HG03139 (cell line): ENCODE results near the gene MGMT.

Experiments
- ATAC-seq: cut with Tn5 transposase; IDR thresholded peaks from one replicate; pipeline ENCODE4 v1.9.1; 2021; ENCODE audit not compliant: unreplicated experiment

Gene MGMT

DNA sequence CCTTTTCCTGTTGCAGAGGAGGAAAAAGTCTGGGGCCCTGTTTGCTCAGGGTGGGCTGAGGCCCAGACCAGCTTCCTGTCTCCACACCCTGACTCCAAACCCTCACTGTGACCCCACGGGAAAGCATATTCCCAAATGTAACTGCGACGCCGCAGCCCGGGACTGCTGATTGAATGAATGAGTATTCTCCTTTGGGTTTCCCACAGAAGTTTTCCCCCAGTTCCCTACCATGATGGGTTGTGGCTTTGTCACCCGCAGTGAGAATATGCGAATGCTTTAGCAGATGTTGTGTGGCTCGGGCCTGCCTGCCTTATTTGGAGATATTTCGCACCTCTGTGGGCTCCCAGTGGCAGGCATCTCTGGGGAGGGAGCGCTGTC lies 50.6 kb downstream of the MGMT start:
- ATAC-seq = no peak

DNA sequence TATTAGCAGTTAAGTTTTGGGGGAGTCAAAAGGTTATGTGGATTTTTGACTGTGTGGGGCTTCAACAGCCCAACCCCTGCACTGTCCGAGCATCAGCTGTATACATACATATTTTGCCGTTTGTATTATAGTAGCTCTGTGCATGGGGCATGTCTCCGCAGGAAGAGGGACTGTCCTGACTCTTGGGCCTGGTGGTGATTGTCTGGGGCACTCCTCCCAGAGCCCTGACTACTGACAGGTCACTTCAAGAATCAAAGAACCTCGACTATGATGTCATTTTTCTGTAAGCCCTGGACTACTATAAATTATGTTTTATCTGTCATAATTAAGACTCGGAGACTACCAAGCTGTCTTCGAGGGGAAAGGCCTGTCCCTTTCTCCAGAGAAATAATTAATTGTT lies 51.8 kb downstream of the MGMT start:
- ATAC-seq = no peak

DNA sequence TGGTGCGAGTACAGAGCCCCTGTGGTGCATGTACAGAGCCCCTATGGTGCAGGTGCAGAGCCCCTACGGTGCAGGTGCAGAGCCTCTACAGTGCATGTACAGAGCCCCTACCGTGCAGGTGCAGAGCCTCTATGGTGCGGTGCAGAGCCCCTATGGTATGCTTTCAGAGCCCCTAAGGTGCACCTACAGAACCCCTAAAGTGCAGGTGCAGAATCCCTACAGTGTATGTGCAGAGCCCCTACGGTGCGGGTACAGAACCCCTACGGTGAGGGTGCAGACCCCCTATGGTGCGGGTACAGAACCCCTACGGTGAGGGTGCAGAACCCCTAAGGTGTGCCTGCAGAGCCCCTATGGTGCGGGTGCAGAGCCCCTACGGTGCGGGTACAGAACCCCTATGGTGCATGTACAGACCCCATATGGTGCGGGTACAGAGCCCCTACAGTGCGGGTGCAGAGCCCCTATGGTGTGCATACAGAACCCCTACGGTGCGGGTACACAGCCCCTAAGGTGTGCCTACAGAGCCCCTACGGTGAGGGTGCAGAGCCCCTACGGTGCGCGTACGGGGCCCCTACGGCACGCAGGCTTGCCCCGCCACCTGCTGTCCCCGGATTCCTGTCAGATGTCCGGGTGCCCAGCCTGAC lies 53.5 kb downstream of the MGMT start:
- ATAC-seq = no peak

- no peak for ATAC-seq
Observed at GRCh38 chr10:129521161-129522025, 54.4 kb downstream of the MGMT start.

- no peak for ATAC-seq
Observed at GRCh38 chr10:129522041-129522585, 55.1 kb downstream of the MGMT start.

DNA sequence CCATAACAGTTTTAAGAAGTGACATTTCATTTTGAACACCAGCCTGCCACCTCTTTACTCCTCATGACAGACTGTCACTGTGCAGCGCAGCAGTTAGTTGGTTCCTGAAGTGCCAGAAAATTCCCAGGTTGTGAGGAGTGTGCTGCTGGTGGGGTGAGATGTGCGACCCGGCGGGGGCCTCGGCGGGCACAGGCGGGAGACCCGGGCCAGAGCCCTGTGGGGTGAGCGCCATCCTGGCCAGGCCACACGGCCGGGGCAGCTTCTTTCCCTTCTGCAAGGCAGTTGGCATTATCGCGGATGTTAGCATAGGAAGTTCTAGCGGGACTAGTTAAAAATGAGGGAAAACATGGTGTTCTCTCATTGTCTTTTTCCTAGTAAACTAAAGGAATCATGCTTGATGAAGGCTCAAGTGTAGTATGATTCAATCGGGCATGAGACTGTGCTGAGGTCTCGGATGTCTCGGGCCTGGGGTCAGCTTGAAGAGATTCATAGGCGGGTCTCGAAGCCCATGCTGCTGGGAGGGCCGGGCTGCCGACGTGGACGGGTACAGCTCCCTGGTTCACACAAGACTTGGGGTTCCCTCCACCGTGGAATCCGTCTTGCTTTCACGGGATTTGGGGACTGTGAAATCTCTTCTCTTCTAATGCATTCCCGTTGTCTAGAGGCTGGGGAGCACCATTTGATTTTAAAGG lies 56.1 kb downstream of the MGMT start:
- no peak for ATAC-seq

DNA sequence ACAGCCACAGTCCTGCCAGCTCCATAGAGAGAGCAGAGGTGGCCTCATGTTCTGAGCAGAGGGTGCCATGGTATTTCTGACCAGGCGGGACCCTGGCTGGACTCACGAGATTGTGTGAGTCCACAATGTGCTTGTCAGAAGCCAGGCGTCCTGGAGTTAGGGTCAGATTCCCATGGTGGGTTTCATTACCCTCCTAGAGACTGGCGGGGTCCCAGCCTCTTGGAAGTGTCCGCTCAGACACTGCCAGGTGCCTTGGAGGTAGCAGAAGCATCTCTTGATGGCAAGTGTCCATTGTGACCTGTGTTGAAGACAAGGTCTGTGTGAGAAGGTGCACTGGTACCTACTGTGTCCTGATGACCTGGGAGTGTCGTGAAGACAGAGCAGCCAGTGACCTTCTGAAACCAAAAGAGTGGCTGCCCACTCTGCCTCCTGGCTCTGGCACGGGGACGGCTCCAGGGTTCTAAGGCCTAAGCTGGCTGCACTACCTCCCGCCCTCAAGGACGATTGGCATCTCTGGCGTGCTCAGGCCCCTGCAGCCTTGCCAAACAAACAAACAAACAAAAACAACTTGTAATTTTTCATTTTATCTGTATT lies 56.8 kb downstream of the MGMT start:
- ATAC-seq = no peak

DNA sequence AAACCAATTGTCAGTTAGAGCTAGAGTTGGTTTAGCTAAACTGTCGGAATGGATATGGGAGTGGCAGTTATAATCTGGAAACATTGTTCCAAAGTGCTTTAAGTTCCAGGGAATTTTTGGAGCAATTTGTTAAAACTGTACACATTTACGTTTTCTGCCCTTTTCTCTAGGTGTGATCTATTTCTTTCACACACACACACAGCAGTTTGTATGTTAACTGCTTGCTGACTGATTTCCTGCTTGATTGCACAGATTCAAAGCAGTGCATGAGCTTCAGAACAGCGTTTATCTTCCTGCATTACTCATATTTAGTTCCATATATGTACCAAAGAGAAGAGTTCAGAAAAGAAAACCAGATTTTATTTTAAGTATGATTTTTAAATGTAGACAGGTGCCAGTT lies 57.9 kb downstream of the MGMT start:
- ATAC-seq = no peak

DNA sequence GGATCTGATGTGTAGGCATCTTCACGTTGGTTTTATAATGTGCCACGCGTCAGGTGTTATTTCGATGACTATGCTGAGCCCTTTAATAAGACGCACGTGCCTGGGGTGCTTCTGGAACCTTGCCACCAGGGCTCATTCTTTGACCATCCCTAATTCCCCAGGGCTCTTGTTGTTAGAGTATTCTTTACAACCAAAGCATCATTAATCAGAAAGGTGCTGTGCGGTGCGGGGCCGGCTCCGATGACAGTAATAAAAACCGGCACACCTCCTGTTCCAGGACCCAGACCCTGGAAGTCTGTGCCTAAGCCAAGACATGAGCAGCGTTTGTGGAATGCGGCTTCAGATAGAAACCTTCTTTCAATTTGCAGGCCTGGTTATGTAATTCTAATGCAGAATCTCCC lies 58.4 kb downstream of the MGMT start:
- ATAC-seq = no peak

- ATAC-seq = no peak
Observed at GRCh38 chr10:129526943-129527342, 59.9 kb downstream of the MGMT start.

- no peak for ATAC-seq
Observed at GRCh38 chr10:129528376-129528978, 61.4 kb downstream of the MGMT start.

- ATAC-seq = no peak
Observed at GRCh38 chr10:129530581-129530980, 63.5 kb downstream of the MGMT start.

- ATAC-seq = no peak
Observed at GRCh38 chr10:129531195-129531968, 64.3 kb downstream of the MGMT start.

DNA sequence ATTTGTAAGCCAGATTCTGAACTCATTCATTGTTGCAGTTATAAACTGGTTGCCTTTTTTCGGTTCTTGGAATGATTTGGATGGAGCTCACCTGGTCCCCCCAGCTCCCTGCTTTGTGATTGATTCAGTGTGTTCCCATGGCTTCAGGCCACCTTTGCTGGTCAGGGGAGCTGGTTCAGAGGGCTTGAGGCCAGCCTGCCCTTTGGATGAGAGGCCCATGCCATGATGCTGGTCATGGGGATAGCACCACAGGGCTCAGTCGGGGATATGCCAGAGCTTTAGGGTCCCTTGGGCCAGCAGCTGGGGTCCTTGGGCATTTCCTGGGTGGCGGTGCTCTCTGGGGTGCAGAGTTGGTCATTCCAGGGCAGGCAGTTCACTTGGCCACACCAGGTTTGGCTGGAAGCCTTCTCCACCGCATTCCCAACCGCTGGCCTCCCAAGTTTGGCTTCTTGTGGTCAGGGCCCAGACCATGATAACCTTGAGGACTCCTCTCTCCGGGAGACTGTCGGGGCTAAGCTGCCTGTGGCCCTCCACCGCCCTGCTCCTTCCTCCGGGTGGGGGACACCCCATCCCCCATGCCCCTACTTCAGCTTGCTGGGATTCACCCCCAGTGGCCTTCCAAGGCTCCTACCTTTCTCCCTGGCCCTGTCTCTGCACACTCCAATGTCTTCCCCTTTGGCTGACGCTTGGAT lies 65.1 kb downstream of the MGMT start:
- ATAC-seq = no peak

DNA sequence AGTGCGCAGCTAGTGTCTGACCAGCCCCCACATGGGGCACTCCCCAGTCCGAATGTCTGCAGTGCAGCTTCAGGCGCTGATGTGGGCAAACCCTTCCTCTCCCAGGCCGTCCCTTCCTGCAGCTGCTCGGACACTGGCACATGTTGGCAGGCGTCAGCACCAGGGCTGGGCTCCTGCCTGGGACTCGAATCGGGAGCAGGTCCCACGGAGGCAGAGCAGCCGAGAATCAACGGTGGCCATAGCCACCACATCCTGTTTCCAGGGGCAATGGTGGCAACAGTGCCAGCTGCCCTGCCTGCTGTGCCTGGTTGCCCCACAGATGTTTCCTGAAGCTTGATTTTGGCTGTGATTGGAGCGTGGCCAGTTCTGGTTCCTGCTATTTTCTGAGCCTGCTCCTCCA lies 65.8 kb downstream of the MGMT start:
- ATAC-seq = no peak

GRCh38 chr10:129533281-129533680 lies 66.2 kb downstream of the MGMT start:
- no peak for ATAC-seq

DNA sequence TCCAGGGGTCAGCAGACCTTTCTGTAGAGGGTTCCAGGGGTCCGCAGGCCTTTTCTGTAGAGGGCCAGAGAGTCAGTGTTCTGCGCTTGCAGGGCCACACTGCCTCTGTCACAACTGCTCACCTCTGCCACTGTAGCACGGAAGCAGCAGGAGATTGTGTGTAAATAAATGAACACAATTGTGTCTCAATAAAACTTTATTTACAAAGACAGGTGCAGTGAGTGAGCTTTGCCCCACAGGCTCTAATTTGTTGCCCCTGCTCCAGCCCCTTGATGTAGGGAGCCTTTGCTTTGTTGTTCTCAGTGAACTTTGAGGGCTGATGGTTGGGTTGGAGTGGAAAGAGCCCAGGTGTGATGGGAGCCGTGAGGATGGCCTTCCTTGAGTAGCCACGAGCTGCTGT lies 67.8 kb downstream of the MGMT start:
- ATAC-seq = no peak

GRCh38 chr10:129536336-129536735 lies 69.3 kb downstream of the MGMT start:
- ATAC-seq = no peak

DNA sequence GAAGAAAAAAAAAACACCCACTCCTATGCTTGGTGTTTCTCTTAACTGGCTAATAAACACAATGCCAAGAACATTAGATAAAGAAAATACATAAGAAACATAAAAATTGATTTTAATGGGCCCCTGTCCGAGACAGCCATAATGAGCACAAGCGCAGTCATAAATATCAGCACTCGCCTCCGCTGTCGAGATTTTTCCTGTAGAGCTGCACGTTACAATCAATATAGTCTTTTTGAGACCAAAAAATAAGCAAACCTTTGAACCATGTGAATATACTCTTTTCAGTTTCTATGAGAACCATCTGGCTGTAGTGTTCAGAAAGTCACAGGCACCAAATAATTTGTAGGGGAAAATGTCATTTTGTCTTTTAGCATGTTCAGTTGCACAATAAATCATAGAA lies 70.1 kb downstream of the MGMT start:
- ATAC-seq = no peak

DNA sequence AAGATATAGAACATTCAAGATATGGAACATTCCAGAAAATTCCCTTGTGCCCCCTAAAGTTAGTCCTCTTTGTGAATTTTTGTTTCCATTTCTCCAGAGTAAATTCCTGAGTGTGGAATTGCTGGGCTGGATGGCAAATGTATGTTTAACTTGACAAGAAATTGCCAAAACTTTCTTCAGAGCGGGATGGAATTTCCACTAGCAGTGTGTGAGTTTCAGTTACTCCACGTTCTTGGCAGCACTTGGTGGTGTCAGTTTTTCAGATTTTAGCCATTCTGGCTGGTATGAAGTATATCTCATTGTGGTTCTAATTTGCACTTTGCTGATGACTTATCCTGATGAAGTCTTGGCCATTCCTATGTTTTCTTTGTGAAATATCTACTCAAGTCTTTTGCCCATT lies 71.2 kb downstream of the MGMT start:
- ATAC-seq = no peak
